ENCODE measurements around the gene ANKRD34C. TPM values are rescaled to one million over a fixed set of nuclear protein-coding genes. Genes with fewer than 3 reads are reported as not detected.

The ANKRD34C gene
- total and polyA plus RNA-seq, 2 of the 8 experiments (the other 6 are each of a cell fraction or from before 2014, with no cell fraction given): 0.02 TPM; not detected in 1

- TF ChIP-seq SP1 (IDR thresholded peaks at IDR 0.05; ENCODE audit: low read depth, low read length) (no peak), RNF2 (IDR thresholded peaks at IDR 0.05; ENCODE audit: borderline replicate concordance, low read depth, low read length, missing control alignments, poor library complexity, severe bottlenecking) (no peak), ATF2 (IDR thresholded peaks at IDR 0.05; ENCODE audit: low read length) (no peak), PHF8 (conservative IDR thresholded peaks at IDR 0.05; ENCODE audit: low read depth, low read length) (no peak), BCL11A (IDR thresholded peaks at IDR 0.05; ENCODE audit: low read depth in 2 of 2, low read length in 2 of 2) (no peak), CREB1 (IDR thresholded peaks at IDR 0.05) (no peak), SUZ12 (IDR thresholded peaks at IDR 0.05; ENCODE audit: low read length) (no peak)
Measured at GRCh38 chr15:79321876-79322275, 39.4 kb downstream of the ANKRD34C start (continued).
